Right lobe of liver (tissue), 4 donors: ENCODE measurements around the gene ARMCX1.

ENCODE experiments used
- POLR2A ChIP-seq: fragments of 450-650 bp; IDR thresholded peaks from one replicate; pipeline ENCODE4 v1.6.1; 2017; ENCODE audit warnings: antibody characterized with exemption, mild to moderate bottlenecking
- TF ChIP-seq, protein P1 (sequence below), 4 donors: fragments of 200-600 bp in 3 of 4; fragments of 450-650 bp in 1 of 4; IDR thresholded peaks; one replicate each; pipeline versions ENCODE4 v1.5.1 to v1.8.0; 2016 to 2022; ENCODE audit warnings: antibody characterized with exemption in 4 of 4, mild to moderate bottlenecking in 2 of 4
- donor health status: DM: no; HTN: no; CAD: no.
- donor health status: DM: no; HTN: no; CAD: no.
- donor health status: DM: no; HTN: yes; CAD: no.

DNA sequence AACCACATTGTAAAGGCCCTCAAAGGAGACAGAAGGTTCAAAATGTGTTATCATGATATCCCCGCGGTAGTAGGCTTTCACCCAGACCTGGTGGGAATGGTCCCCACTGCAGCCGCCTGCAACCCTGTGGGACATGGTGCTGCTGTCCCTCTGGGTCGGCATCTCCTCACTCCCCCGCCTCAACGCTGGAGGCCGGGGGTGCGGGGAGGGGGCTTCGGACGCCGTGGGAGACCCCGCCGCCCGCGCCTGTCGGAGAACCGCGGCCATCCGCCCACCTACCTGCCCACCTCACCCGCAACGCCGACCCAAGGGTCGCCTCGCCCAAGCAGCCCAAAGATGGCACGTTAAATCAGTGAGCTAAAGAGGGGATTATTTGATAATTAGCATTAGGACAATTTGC is 11.2 kb upstream of the ARMCX1 start:
- TF ChIP-seq, protein P1, sequence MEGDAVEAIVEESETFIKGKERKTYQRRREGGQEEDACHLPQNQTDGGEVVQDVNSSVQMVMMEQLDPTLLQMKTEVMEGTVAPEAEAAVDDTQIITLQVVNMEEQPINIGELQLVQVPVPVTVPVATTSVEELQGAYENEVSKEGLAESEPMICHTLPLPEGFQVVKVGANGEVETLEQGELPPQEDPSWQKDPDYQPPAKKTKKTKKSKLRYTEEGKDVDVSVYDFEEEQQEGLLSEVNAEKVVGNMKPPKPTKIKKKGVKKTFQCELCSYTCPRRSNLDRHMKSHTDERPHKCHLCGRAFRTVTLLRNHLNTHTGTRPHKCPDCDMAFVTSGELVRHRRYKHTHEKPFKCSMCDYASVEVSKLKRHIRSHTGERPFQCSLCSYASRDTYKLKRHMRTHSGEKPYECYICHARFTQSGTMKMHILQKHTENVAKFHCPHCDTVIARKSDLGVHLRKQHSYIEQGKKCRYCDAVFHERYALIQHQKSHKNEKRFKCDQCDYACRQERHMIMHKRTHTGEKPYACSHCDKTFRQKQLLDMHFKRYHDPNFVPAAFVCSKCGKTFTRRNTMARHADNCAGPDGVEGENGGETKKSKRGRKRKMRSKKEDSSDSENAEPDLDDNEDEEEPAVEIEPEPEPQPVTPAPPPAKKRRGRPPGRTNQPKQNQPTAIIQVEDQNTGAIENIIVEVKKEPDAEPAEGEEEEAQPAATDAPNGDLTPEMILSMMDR (IDR thresholded peaks at IDR 0.05) = no peak
- no peak for TF ChIP-seq POLR2A
